ENCODE data around the gene ARL11.

ARL11 gene

DNA sequence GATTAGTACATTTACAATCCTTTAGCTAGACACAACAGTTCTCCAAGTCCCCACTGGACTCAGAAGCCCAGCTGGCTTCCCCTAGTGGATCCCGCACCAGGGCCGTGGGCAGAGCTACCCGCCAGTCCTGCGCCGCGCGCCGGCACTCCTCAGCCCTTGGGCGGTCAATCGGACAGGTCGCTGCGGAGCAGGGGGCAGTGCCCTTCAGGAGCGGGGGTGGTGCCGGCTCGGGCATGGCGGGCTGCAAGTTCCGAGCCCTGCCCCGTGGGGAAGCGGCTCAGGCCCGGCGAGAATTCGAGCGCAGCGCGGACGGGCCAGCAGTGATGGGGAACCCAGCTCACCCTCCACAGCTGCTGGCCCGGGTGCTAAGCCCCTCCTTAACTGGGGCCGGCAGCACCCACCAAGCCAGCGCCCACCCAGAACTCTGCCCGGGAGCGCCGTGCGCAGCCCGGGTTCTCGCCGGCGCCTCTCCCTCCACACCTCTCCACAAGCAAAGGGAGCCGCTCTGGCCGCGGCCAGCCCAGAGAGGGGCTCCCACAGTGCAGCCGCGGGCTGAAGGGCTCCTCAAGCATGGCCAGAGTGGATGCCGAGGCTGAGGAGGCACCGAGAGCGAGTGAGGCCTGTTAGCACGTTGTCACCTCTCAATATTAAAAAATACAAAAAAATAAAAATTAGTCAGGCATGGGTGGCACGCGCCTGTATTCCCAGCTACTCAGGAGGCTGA lies 50.0 kb downstream of the ARL11 start:
- no peaks in the 10 kb centered on the region for H3K9me3 Mint-ChIP-seq
- H3K27ac Mint-ChIP-seq = no peak overlapping the region
- H3K27me3 Mint-ChIP-seq = no peaks in the 10 kb centered on the region
- peaks cover 30 to 37% of the 10 kb centered on the region in 2 donors for H3K36me3 Mint-ChIP-seq
- DNase-seq (no peak), ATAC-seq (replicated peaks) (no peak)
- H3K4me3 Mint-ChIP-seq = no peak overlapping the region
- H3K4me1 Mint-ChIP-seq = peaks cover 7 to 15% of the 10 kb centered on the region in 2 donors

GRCh38 chr13:49679246-49679645 lies 50.9 kb downstream of the ARL11 start:
- peaks cover 30 to 37% of the 10 kb centered on the region in 2 donors for H3K36me3 Mint-ChIP-seq

DNA sequence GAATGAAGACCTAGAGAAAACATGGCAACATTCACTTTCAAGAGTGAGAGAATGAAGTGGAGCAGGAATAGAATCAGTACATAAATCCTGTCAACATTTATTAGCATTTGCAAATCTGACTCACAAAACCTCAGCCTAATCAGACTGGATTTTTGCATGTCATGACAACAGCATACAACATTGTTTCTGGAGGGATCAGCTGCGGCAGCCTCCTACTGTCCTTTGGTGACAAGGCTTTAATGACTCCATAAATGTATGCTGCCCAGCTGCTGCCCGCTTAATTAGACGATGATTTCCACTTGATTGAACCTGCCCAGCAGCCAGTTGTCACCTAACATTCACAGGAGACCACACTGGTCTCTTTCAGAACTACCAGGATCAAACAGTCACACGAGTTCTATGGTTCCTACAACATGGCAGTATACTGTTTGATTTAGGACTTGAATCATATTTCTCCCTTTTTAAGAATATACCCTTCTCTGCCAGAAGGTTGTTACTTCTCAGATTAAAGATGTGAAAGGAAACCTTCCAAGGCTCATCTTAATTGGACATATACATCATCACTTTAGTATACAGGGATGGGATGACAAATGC lies 53.6 kb downstream of the ARL11 start:
- no peak for ATAC-seq (replicated peaks)
- no peaks in the 10 kb centered on the region for H3K9me3 Mint-ChIP-seq
- H3K4me3 Mint-ChIP-seq = no peak overlapping the region
- H3K27ac Mint-ChIP-seq = no peak overlapping the region
- peaks cover 27 to 35% of the 10 kb centered on the region in 2 donors for H3K36me3 Mint-ChIP-seq
- DNase-seq = no peak
- no peaks in the 10 kb centered on the region for H3K27me3 Mint-ChIP-seq
- H3K4me1 Mint-ChIP-seq = peaks cover 7 to 12% of the 10 kb centered on the region in 2 donors

More at GRCh38 chr13:49679246-49679645, 50.9 kb downstream of the ARL11 start:
- no peaks in the 10 kb centered on the region for H3K27me3 Mint-ChIP-seq
- no peak overlapping the region for H3K27ac Mint-ChIP-seq
- H3K4me3 Mint-ChIP-seq = no peak overlapping the region
- ATAC-seq (replicated peaks) (no peak), DNase-seq (no peak)
- no peaks in the 10 kb centered on the region for H3K9me3 Mint-ChIP-seq
- H3K4me1 Mint-ChIP-seq = peaks cover 7 to 15% of the 10 kb centered on the region in 2 donors
